ENCODE measurements around the gene LVRN. TPM values are rescaled to one million over a fixed set of nuclear protein-coding genes. Genes with fewer than 3 reads are reported as not detected.

Gene LVRN
- total RNA-seq, 2 donors from 2014 or later: 0.92 to 2.3 TPM

DNA sequence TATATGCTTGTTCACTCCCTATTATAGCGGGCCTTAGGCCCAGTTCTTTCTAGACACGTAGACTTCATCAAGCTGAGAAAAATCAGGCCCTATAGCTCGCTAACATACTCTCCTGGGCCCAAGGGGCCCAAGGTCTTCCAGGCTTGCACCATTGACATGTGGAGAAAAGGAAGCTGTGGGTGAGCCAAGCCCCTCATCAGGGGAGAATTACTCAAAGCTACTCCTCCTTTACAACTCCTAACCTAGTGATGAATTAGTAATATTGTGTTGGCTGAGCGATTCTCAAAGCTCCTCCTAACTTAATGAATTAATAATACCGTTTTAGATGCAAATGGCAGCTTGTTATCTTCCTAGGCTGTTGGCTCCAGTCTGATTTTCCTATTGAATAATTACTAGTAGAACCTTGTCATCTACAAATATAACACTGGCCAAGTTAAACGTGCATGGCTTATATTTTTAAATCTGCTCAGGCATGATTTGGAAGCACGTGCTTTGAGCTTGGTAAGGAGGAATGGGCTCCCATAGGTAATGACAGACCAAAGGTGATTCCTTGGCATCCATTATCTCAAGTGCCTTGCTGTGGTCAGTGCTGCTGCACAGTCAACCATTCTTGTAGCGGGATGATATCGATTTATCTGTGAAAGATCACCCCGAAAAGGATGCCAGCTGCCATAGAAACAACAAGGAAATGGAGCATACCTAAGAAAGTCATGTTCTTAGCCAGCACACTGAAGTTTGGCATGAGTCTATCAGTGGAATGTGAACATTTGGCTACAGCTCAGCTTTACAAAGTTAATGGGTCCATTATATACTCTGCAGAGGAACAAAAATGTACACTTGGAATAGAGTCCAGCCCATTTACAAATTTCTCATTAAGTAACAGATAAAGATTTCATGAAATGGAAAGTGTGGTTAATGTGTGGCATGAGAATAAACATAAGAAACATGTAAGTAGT is 23.8 kb downstream of the LVRN start:
- ATAC-seq (ENCODE audit: insufficient number of reproducible peaks, low FRiP score, low read depth): peak; percentile 25
- Histone ChIP-seq H3K4me1 (ENCODE audit: control insufficient read depth in 1 of 2, low read depth in 2 of 2) (peaks cover 0 to 22% of the 10 kb centered on the region in 2 donors), H3K9me3 (no peaks in the 10 kb centered on the region), H3K4me3 (peak overlapping the region; percentile 51), H3K36me3 (no peaks in the 10 kb centered on the region), H3K27ac (peak overlapping the region; percentile 16 to 59), H3K27me3 (replicated peaks; ENCODE audit: insufficient read depth) (no peaks in the 10 kb centered on the region)
- DNase-seq (ENCODE audit: low spot score): no peak
- TF ChIP-seq, protein P1, sequence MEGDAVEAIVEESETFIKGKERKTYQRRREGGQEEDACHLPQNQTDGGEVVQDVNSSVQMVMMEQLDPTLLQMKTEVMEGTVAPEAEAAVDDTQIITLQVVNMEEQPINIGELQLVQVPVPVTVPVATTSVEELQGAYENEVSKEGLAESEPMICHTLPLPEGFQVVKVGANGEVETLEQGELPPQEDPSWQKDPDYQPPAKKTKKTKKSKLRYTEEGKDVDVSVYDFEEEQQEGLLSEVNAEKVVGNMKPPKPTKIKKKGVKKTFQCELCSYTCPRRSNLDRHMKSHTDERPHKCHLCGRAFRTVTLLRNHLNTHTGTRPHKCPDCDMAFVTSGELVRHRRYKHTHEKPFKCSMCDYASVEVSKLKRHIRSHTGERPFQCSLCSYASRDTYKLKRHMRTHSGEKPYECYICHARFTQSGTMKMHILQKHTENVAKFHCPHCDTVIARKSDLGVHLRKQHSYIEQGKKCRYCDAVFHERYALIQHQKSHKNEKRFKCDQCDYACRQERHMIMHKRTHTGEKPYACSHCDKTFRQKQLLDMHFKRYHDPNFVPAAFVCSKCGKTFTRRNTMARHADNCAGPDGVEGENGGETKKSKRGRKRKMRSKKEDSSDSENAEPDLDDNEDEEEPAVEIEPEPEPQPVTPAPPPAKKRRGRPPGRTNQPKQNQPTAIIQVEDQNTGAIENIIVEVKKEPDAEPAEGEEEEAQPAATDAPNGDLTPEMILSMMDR (IDR thresholded peaks at IDR 0.05): no peak

DNA sequence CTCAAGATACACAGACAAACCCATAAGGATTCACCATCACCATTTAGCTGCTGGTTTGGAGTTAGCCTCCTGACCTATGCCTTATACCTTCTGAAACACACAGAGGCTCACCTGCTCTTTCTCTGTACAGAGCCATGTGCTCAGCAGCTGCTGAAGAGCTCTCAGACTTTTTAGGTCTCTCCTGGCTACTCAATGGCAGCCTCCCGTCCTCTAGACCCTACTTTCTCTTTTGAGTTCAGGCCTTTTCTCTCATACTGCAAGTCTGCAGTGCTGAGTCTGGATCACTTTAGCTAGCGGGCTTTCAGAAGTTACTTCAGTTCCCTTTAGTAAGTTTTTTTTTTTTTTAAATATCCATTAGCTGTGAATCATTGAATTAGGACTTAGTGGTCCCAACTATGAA is 25.7 kb downstream of the LVRN start:
- DNase-seq (ENCODE audit: low spot score) (no peak), ATAC-seq (ENCODE audit: insufficient number of reproducible peaks, low FRiP score, low read depth) (no peak)
- Histone ChIP-seq H3K4me1 (ENCODE audit: control insufficient read depth in 1 of 2, low read depth in 2 of 2) (peaks cover 5 to 23% of the 10 kb centered on the region in 2 donors), H3K4me3 (no peak overlapping the region), H3K36me3 (no peaks in the 10 kb centered on the region), H3K27me3 (replicated peaks; ENCODE audit: insufficient read depth) (no peaks in the 10 kb centered on the region), H3K9me3 (no peaks in the 10 kb centered on the region), H3K27ac (no peak overlapping the region)
- TF ChIP-seq, protein P1 (IDR thresholded peaks at IDR 0.05): no peak

DNA sequence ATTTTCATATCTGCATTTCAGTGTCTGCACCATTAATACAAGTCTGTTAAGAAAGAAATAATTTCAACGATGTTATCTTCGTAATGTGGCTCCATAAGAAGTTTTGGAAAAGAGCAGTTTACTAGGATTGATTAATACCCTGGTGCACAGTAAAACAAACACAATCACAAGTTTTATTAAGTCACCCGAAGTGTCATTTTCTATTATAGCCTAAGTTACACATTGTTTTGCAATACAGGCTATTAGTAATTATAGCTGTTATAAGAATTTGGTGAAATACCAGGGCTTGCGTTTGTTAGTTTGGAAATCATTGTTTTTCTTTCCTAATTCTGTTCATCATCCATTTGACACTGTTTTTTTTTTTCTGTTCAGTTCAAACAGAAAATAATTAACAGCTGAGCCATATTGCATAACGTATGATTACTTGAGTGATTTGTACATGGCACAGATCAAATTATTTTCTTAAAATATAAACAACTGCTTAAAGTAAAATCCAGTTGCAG is 30.6 kb downstream of the LVRN start:
- Histone ChIP-seq H3K36me3 (no peaks in the 10 kb centered on the region), H3K9me3 (no peaks in the 10 kb centered on the region), H3K4me3 (no peak overlapping the region), H3K27me3 (replicated peaks; ENCODE audit: insufficient read depth) (no peaks in the 10 kb centered on the region), H3K27ac (no peak overlapping the region), H3K4me1 (ENCODE audit: control insufficient read depth in 1 of 2, low read depth in 2 of 2) (peaks cover 5 to 11% of the 10 kb centered on the region in 2 donors)
- TF ChIP-seq, protein P1 (IDR thresholded peaks at IDR 0.05): no peak
- no peak for DNase-seq (ENCODE audit: low spot score)
- no peak for ATAC-seq (ENCODE audit: insufficient number of reproducible peaks, low FRiP score, low read depth)

DNA sequence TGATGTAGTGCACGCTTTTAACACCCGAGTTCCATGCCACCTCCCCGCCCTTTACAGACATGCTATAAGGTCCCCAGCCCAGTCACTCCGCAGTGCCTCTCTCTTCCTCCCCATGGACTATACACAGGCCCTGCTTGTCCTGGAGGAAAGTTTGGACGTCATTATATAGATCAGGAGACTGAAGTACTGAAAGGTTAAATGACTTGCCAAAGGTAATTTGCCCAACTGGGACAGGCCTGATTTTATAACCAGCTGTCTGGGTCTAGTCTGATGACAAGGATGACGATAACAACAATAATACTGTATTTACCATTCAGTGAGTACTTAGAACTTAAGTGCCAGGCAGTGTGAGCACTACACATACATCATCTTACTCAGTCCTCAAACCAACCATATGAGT is 33.1 kb downstream of the LVRN start:
- ATAC-seq (ENCODE audit: insufficient number of reproducible peaks, low FRiP score, low read depth) (no peak), DNase-seq (ENCODE audit: low spot score) (no peak)
- Histone ChIP-seq H3K27ac (no peak overlapping the region), H3K4me3 (no peak overlapping the region), H3K27me3 (replicated peaks; ENCODE audit: insufficient read depth) (no peaks in the 10 kb centered on the region), H3K36me3 (no peaks in the 10 kb centered on the region), H3K9me3 (no peaks in the 10 kb centered on the region), H3K4me1 (ENCODE audit: control insufficient read depth in 1 of 2, low read depth in 2 of 2) (peaks cover 5 to 11% of the 10 kb centered on the region in 2 donors)
- TF ChIP-seq, protein P1 (IDR thresholded peaks at IDR 0.05): no peak

DNA sequence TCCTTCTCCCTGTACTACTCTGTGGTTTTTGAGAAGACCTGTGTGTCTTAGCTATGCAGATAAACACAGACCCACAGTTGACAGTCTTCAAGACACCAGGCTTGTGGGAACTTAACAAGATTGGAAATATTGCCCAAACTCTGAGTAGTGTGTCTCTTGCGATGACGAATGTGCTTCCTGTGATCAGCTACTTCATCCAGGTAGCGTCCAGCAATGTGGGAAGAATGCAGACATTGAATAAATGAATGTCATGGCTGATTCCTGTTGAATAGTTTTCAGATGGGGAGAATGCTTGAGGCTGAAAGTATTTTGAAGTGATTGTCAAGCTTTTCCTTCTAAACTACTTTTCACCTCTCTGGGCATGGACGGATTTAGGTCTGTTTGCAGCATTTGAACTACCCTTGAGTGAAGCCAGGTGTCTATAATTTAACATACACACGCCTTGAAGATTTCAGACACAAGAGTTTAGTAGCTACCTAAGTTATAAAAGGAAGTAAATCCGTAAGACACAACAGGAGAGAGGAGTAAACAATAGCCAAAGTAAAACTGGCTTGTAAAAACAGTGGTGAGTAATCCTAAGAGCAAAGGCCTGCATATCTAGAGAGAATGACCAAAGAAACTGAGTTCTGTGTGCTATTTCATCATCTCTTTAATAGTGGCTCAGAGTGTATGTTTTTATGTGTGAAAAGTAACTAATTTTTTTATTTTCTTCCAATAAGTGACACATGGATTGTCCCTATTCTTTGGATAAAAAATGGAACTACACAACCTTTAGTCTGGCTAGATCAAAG is 40.0 kb downstream of the LVRN start:
- Histone ChIP-seq H3K27me3 (replicated peaks; ENCODE audit: insufficient read depth) (no peaks in the 10 kb centered on the region), H3K4me3 (no peak overlapping the region), H3K4me1 (ENCODE audit: control insufficient read depth in 1 of 2, low read depth in 2 of 2) (peaks cover 3 to 6% of the 10 kb centered on the region in 2 donors), H3K9me3 (no peaks in the 10 kb centered on the region), H3K36me3 (no peaks in the 10 kb centered on the region), H3K27ac (no peak overlapping the region)
- TF ChIP-seq, protein P1 (IDR thresholded peaks at IDR 0.05): no peak
- ATAC-seq (ENCODE audit: insufficient number of reproducible peaks, low FRiP score, low read depth) (no peak), DNase-seq (ENCODE audit: low spot score) (no peak)

All from thoracic aorta (tissue), 2 donors.